ENCODE measurements around the gene POU3F1.

Gene POU3F1

GRCh38 chr1:38046333-38046883 is at the start of gene POU3F1:
TSS of gene POU3F1 (minus strand) at chr1:38046793. CDS start at chr1:38046743, 50 bp downstream.
- no peak for DNase-seq (ENCODE audit: low spot score)

- no peak for DNase-seq (ENCODE audit: low spot score)
Observed at GRCh38 chr1:38095454-38095931, 48.9 kb upstream of the POU3F1 start.

GRCh38 chr1:38094711-38095290 is 48.2 kb upstream of the POU3F1 start:
- no peak for DNase-seq (ENCODE audit: low spot score)

GRCh38 chr1:38093569-38094520 is 47.3 kb upstream of the POU3F1 start:
- DNase-seq (ENCODE audit: low spot score), result no peak

- no peak for DNase-seq (ENCODE audit: low spot score)
Observed at GRCh38 chr1:38092256-38092655, 45.7 kb upstream of the POU3F1 start.

- no peak for DNase-seq (ENCODE audit: low spot score)
Observed at GRCh38 chr1:38090796-38091195, 44.2 kb upstream of the POU3F1 start.

- no peak for DNase-seq (ENCODE audit: low spot score)
Observed at GRCh38 chr1:38089712-38090360, 43.2 kb upstream of the POU3F1 start.

- DNase-seq (ENCODE audit: low spot score), result no peak
Observed at GRCh38 chr1:38088791-38089190, 42.2 kb upstream of the POU3F1 start.

- no peak for DNase-seq (ENCODE audit: low spot score)
Observed at GRCh38 chr1:38088366-38088765, 41.8 kb upstream of the POU3F1 start.

GRCh38 chr1:38087676-38088075 is 41.1 kb upstream of the POU3F1 start:
- DNase-seq (ENCODE audit: low spot score), result no peak

GRCh38 chr1:38085666-38086330 is 39.2 kb upstream of the POU3F1 start:
- DNase-seq (ENCODE audit: low spot score), result no peak

GRCh38 chr1:38084700-38085099 is 38.1 kb upstream of the POU3F1 start:
- DNase-seq (ENCODE audit: low spot score), result no peak

GRCh38 chr1:38084113-38084512 is 37.5 kb upstream of the POU3F1 start:
- no peak for DNase-seq (ENCODE audit: low spot score)

- DNase-seq (ENCODE audit: low spot score), result no peak
Observed at GRCh38 chr1:38083541-38083940, 36.9 kb upstream of the POU3F1 start.

- no peak for DNase-seq (ENCODE audit: low spot score)
Observed at GRCh38 chr1:38082769-38083263, 36.2 kb upstream of the POU3F1 start.

- DNase-seq (ENCODE audit: low spot score), result no peak
Observed at GRCh38 chr1:38079019-38079418, 32.4 kb upstream of the POU3F1 start.

GRCh38 chr1:38077523-38078147 is 31.0 kb upstream of the POU3F1 start:
- no peak for DNase-seq (ENCODE audit: low spot score)

GRCh38 chr1:38076455-38076854 is 29.9 kb upstream of the POU3F1 start:
- no peak for DNase-seq (ENCODE audit: low spot score)

- DNase-seq (ENCODE audit: low spot score), result no peak
Observed at GRCh38 chr1:38076038-38076437, 29.4 kb upstream of the POU3F1 start.

- no peak for DNase-seq (ENCODE audit: low spot score)
Observed at GRCh38 chr1:38075191-38075590, 28.6 kb upstream of the POU3F1 start.

- DNase-seq (ENCODE audit: low spot score), result no peak
Observed at GRCh38 chr1:38074302-38074677, 27.7 kb upstream of the POU3F1 start.

All from germinal center (tissue), 1 donor.